Measurements from ENCODE around the gene ABLIM3. TPM values are rescaled to one million over a fixed set of nuclear protein-coding genes. Genes with fewer than 3 reads are reported as not detected.

ABLIM3 gene
- total and polyA plus RNA-seq, 2 of the 8 experiments (the other 6 are each of a cell fraction or from before 2014, with no cell fraction given), result 0.36 to 0.56 TPM

- H3K56ac ChIP-seq (replicated peaks; ENCODE audit: insufficient read length, low read depth, low read length), result no peak overlapping the region
- H4K5ac ChIP-seq (ENCODE audit: insufficient read length, low read depth, low read length), result no peak overlapping the region
- no peak for DNase-seq (ENCODE audit: low read depth in 1 of 2, low spot score in 2 of 2)
- no peak overlapping the region for H2BK15ac ChIP-seq (ENCODE audit: low read length)
- WGBS, 2 experiments (ENCODE audit: extremely low coverage in 1 of 2, insufficient coverage in 1 of 2, insufficient read length in 1 of 2, insufficient replicate concordance in 2 of 2, low coverage in 1 of 2, low lambda C conversion rate in 2 of 2, missing lambda C conversion rate in 1 of 2), result 95% methylated on average over 1 of the region's 1 CpG; no CpG with 5 or more reads in 1 of the 2 experiments
- no peak overlapping the region for H3K14ac ChIP-seq (ENCODE audit: insufficient read length)
- no peaks in the 10 kb centered on the region; a peak in 1 of 7 replicates for H3K4me1 ChIP-seq (replicated peaks in 1 of 4; ENCODE audit: control insufficient read depth in 3 of 4, insufficient read depth in 4 of 4, low read length in 3 of 4)
- no peak overlapping the region for H2BK20ac ChIP-seq (ENCODE audit: low read length)
- H3K27ac ChIP-seq (ENCODE audit: low read depth, low read length), result no peak overlapping the region
- H3K4ac ChIP-seq (replicated peaks; ENCODE audit: insufficient read length, low read depth, low read length), result no peak overlapping the region
- H2BK5ac ChIP-seq (ENCODE audit: low read depth, low read length), result no peak overlapping the region
- ChIA-PET CTCF (ENCODE audit: partially characterized antibody) (interaction anchor here (1.3 to 7.5 kb wide), 3 partner anchors 10 to 129 kb away, joined by 3 to 88 read pairs (median 62); no protein-coding TSS in a partner anchor), POLR2A (ENCODE audit: partially characterized antibody) (no interaction called here)
- H3K36me3 ChIP-seq (ENCODE audit: control insufficient read depth in 2 of 4, insufficient read depth in 4 of 4, low read length in 3 of 4), result no peaks in the 10 kb centered on the region
- no peak overlapping the region for H2AFZ ChIP-seq (ENCODE audit: low read length)
- H3K9me3 ChIP-seq (ENCODE audit: insufficient read depth in 2 of 2, low read depth in 1 of 2, low read length in 1 of 2), result no peaks in the 10 kb centered on the region
- H3K4me3 ChIP-seq (ENCODE audit: extremely low read depth in 1 of 4, insufficient read depth in 2 of 4, low read depth in 3 of 4, low read length in 4 of 4), result no peak overlapping the region
- no peak overlapping the region for H3K9ac ChIP-seq (replicated peaks in 1 of 4; ENCODE audit: extremely low read depth in 1 of 4, low read depth in 3 of 4, low read length in 3 of 4)
- H3K79me1 ChIP-seq (ENCODE audit: low read depth, low read length), result no peaks in the 10 kb centered on the region
- no peaks in the 10 kb centered on the region for H3K23me2 ChIP-seq (ENCODE audit: low read depth, low read length)
- H2AK5ac ChIP-seq (ENCODE audit: low read depth, low read length), result no peak overlapping the region
- peaks cover 0 to 2% of the 10 kb centered on the region in 2 experiments for H4K20me1 ChIP-seq (replicated peaks in 1 of 2; ENCODE audit: control insufficient read depth in 1 of 2, insufficient read depth in 2 of 2, low read length in 2 of 2)
- H3K79me2 ChIP-seq (ENCODE audit: control insufficient read depth in 1 of 2, insufficient read depth in 2 of 2, low read length in 2 of 2), result no peaks in the 10 kb centered on the region
- H4K8ac ChIP-seq (ENCODE audit: extremely low read depth, insufficient read depth, low read length), result no peak overlapping the region
- H2BK12ac ChIP-seq (ENCODE audit: low read depth, low read length), result no peak overlapping the region
- peaks cover 0 to 11% (median 5%) of the 10 kb centered on the region in 4 experiments; a peak in 6 of 7 replicates for H3K27me3 ChIP-seq (replicated peaks in 1 of 4; ENCODE audit: control insufficient read depth in 3 of 4, extremely low read depth in 1 of 4, insufficient read depth in 3 of 4, low read length in 3 of 4)
- no peak overlapping the region for H4K91ac ChIP-seq (replicated peaks; ENCODE audit: insufficient read length, low read length)
- FAIRE-seq, result no peak
- H2BK120ac ChIP-seq (replicated peaks; ENCODE audit: low read depth, low read length), result no peak overlapping the region
- no peak overlapping the region for H3K18ac ChIP-seq (ENCODE audit: extremely low read depth, low read length)
- H3K4me2 ChIP-seq (ENCODE audit: insufficient read depth in 1 of 2, low read depth in 2 of 2, low read length in 2 of 2), result no peak overlapping the region
- H3K23ac ChIP-seq (ENCODE audit: insufficient read length), result no peak overlapping the region
- no peak for TF ChIP-seq SUZ12 (IDR thresholded peaks at IDR 0.05; ENCODE audit: low read length)
- TF ChIP-seq, protein P1, sequence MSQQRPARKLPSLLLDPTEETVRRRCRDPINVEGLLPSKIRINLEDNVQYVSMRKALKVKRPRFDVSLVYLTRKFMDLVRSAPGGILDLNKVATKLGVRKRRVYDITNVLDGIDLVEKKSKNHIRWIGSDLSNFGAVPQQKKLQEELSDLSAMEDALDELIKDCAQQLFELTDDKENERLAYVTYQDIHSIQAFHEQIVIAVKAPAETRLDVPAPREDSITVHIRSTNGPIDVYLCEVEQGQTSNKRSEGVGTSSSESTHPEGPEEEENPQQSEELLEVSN (IDR thresholded peaks at IDR 0.05), result no peak
- no peak for TF ChIP-seq BRCA1 (IDR thresholded peaks at IDR 0.05; ENCODE audit: low read depth, low read length)
- no peak for TF ChIP-seq MAFK (IDR thresholded peaks at IDR 0.05; ENCODE audit: low read depth, low read length)
- TF ChIP-seq RAD21 (IDR thresholded peaks at IDR 0.05 in 1 of 2, conservative IDR thresholded peaks at IDR 0.05 in 1 of 2; ENCODE audit: low read depth in 2 of 2, low read length in 2 of 2), result no peak
- no peak for TF ChIP-seq BCL11A (IDR thresholded peaks at IDR 0.05; ENCODE audit: low read depth in 2 of 2, low read length in 2 of 2)
- TF ChIP-seq CHD2 (IDR thresholded peaks at IDR 0.05; ENCODE audit: low read length), result no peak
- no peak for TF ChIP-seq TAF1 (IDR thresholded peaks at IDR 0.05; ENCODE audit: low read depth, low read length)
- TF ChIP-seq, protein P2, sequence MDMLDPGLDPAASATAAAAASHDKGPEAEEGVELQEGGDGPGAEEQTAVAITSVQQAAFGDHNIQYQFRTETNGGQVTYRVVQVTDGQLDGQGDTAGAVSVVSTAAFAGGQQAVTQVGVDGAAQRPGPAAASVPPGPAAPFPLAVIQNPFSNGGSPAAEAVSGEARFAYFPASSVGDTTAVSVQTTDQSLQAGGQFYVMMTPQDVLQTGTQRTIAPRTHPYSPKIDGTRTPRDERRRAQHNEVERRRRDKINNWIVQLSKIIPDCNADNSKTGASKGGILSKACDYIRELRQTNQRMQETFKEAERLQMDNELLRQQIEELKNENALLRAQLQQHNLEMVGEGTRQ (IDR thresholded peaks at IDR 0.05; ENCODE audit: low read length), result no peak
- no peak for TF ChIP-seq SP2 (IDR thresholded peaks at IDR 0.05; ENCODE audit: low read length)
- TF ChIP-seq CREB1 (IDR thresholded peaks at IDR 0.05), result no peak
- TF ChIP-seq KDM5A (IDR thresholded peaks at IDR 0.05; ENCODE audit: low read length), result no peak
These were observed 119.5 kb downstream of the ABLIM3 start for GRCh38 chr5:149260761-149261160.
